Panc1 (cell line): ENCODE data around the gene YIPF5. TPM values are rescaled to one million over a fixed set of nuclear protein-coding genes. Genes with fewer than 3 reads are reported as not detected.

Experiments
- ATAC-seq: fragments of 200-7000 bp; cut with Tn5 transposase; 2 replicates; pipeline ENCODE4 v1.9.1; 2020; ENCODE audit warnings: mild to moderate bottlenecking, moderate library complexity
- BruUV-seq: library from RNA; stranded (reverse); fragments of 400-500 nt; replicated peaks from 2 replicates; lab custom pipeline; 2021; lab: Mats Ljungman, UMichigan
- CTCF ChIA-PET: fragments of 300-600 bp; sonication (Branson Sonifier 250); formaldehyde crosslinking; loops from one replicate; lab custom pipeline; 2022; ENCODE audit warnings: antibody characterized with exemption; lab: Charles Lee
- POLR2A ChIA-PET: fragments of 300-600 bp; sonication (Branson Sonifier 250); formaldehyde crosslinking; loops from one replicate; lab custom pipeline; 2022; ENCODE audit warnings: antibody characterized with exemption; lab: Charles Lee
- DNase-seq: peaks from one replicate; pipeline ENCODE4 v3.0.0-alpha.2; 2010; ENCODE audit warnings: low read depth, low spot score
- H3K27ac ChIP-seq: 2 replicates; pipeline ENCODE4 v1.5.1; 2011; ENCODE audit warnings: mild to moderate bottlenecking, low read length, inconsistent platforms
- H3K27me3 ChIP-seq: fragments of 200-500 bp; sonication (Bioruptor generic); 2 replicates; pipeline ENCODE4 v1.6.0; 2014; ENCODE audit warnings: low read length, inconsistent platforms; ENCODE audit not compliant: control insufficient read depth, insufficient read depth
- H3K36me3 ChIP-seq: fragments of 200-500 bp; sonication (Bioruptor generic); 2 replicates; pipeline ENCODE4 v1.5.1; 2014; ENCODE audit warnings: inconsistent platforms, mild to moderate bottlenecking, low read length, moderate library complexity; ENCODE audit not compliant: control insufficient read depth, insufficient read depth
- H3K4me1 ChIP-seq: 2 replicates; pipeline ENCODE4 v1.5.1; 2011; ENCODE audit warnings: inconsistent platforms, mild to moderate bottlenecking, low read length, moderate library complexity; ENCODE audit not compliant: control insufficient read depth, insufficient read depth
- H3K4me3 ChIP-seq, 2 experiments: 2 replicates each; pipeline ENCODE4 v1.5.1; 2011 to 2012; ENCODE audit warnings: low read depth in 2 of 2, low read length in 2 of 2, mild to moderate bottlenecking in 2 of 2, inconsistent platforms in 1 of 2, moderate library complexity in 1 of 2
- H3K9me3 ChIP-seq: fragments of 200-500 bp; sonication (Bioruptor generic); 2 replicates; pipeline ENCODE4 v1.5.1; 2014; ENCODE audit warnings: low read depth, mild to moderate bottlenecking, inconsistent platforms, low read length, moderate library complexity; ENCODE audit not compliant: control insufficient read depth, insufficient read depth
- CTCF ChIP-seq: fragments of 450-650 bp; IDR thresholded peaks from 2 replicates; pipeline ENCODE4 v1.5.1; 2017; ENCODE audit warnings: mild to moderate bottlenecking
- POLR2AphosphoS5 ChIP-seq: IDR thresholded peaks from 2 replicates; pipeline ENCODE4 v1.6.1; 2012; ENCODE audit warnings: mild to moderate bottlenecking, low read depth, low read length, moderate library complexity
- REST ChIP-seq, 2 experiments: IDR thresholded peaks; 2 replicates each; pipeline ENCODE4 v1.6.1; 2011 to 2012; ENCODE audit warnings: low read depth in 2 of 2, control low read depth in 1 of 2, low read length in 1 of 2, mild to moderate bottlenecking in 1 of 2, moderate library complexity in 1 of 2; ENCODE audit not compliant: insufficient read depth in 1 of 2
- SIN3A ChIP-seq: IDR thresholded peaks from 2 replicates; pipeline ENCODE4 v1.6.1; 2012; ENCODE audit warnings: low read depth, mild to moderate bottlenecking, low read length, moderate library complexity, borderline replicate concordance; ENCODE audit not compliant: insufficient read depth
- TCF7L2 ChIP-seq: IDR thresholded peaks from 2 replicates; pipeline ENCODE4 v1.6.1; 2011; ENCODE audit warnings: mild to moderate bottlenecking, low read depth, low read length, inconsistent platforms
- in situ Hi-C: cut with HindIII; loops from 2 replicates; pipeline ENCODE4 v1.10.0; 2016; ENCODE audit warnings: low sequenced_read_pairs, low pct_unique_long_range_greater_than_20kb
- intact Hi-C: fragments of 100-400 bp; cut with micrococcal nuclease; formaldehyde crosslinking; loops from one replicate; pipeline ENCODE4 v1.10.0; 2022; ENCODE audit not compliant: unreplicated experiment
- total RNA-seq: library from RNA; stranded (reverse); gene quantifications from one replicate; pipeline ENCODE4 v1.2.1, GENCODE V29; 2021; ENCODE audit not compliant: unreplicated experiment

The YIPF5 gene
- total RNA-seq, 1 experiment from 2014 or later: 43.4 TPM

GRCh38 chr5:144198386-144198785 lies 27.9 kb upstream of the YIPF5 start:
- ChIA-PET POLR2A (no interaction called here), CTCF (no interaction called here)
- in situ Hi-C loops (no loop called here), intact Hi-C loops (no loop called here)
- no peak overlapping the region for H3K27ac ChIP-seq
- peaks cover 19% of the 10 kb centered on the region for H3K27me3 ChIP-seq
- H3K36me3 ChIP-seq: no peaks in the 10 kb centered on the region
- H3K9me3 ChIP-seq: no peaks in the 10 kb centered on the region
- TF ChIP-seq TCF7L2 (no peak), REST (IDR thresholded peaks at IDR 0.05; ENCODE audit: insufficient read depth in 1 of 2, low read depth in 2 of 2, low read length in 1 of 2) (no peak)
- ATAC-seq (no peak), DNase-seq (peak; percentile 60)
- no TSS peak for BruUV-seq
- no peak overlapping the region for H3K4me3 ChIP-seq
- H3K4me1 ChIP-seq: no peaks in the 10 kb centered on the region

- no peak overlapping the region for H3K27ac ChIP-seq
- ATAC-seq (no peak), DNase-seq (no peak)
- H3K36me3 ChIP-seq: no peaks in the 10 kb centered on the region
- BruUV-seq: no TSS peak
- peaks cover 27% of the 10 kb centered on the region for H3K27me3 ChIP-seq
- no peak overlapping the region for H3K4me3 ChIP-seq
- ChIA-PET POLR2A (no interaction called here), CTCF (no interaction called here)
- no peaks in the 10 kb centered on the region for H3K9me3 ChIP-seq
- in situ Hi-C loops: no loop called here
- intact Hi-C loops: no loop called here
- TF ChIP-seq CTCF: no peak
- TF ChIP-seq REST (IDR thresholded peaks at IDR 0.05; ENCODE audit: insufficient read depth in 1 of 2, low read depth in 2 of 2, low read length in 1 of 2): no peak
- no peak for TF ChIP-seq TCF7L2
- TF ChIP-seq SIN3A: no peak
- no peak for TF ChIP-seq POLR2AphosphoS5
- no peaks in the 10 kb centered on the region for H3K4me1 ChIP-seq
These were observed 26.2 kb upstream of the YIPF5 start for GRCh38 chr5:144196612-144197011.
